Choroid plexus epithelial cell (primary cell): ENCODE data around the gene CNOT1.

Source experiments
- DNase-seq: peaks from one replicate; pipeline ENCODE4 v3.0.0-alpha.2; 2010; ENCODE audit warnings: low read depth
- H3K4me3 ChIP-seq: 2 replicates; pipeline ENCODE4 v1.5.1; 2011; ENCODE audit warnings: low read depth, mild to moderate bottlenecking, control low read depth, low read length, moderate library complexity
- TF ChIP-seq, protein P1 (sequence below): conservative IDR thresholded peaks from 2 replicates; pipeline ENCODE4 v1.5.1; 2011; ENCODE audit warnings: low read depth, mild to moderate bottlenecking, control low read depth, inconsistent platforms, low read length, moderate library complexity

The CNOT1 gene

GRCh38 chr16:58502217-58502921 is 127.3 kb downstream of the CNOT1 start:
- no peak overlapping the region for H3K4me3 ChIP-seq
- DNase-seq: no peak
- TF ChIP-seq, protein P1, sequence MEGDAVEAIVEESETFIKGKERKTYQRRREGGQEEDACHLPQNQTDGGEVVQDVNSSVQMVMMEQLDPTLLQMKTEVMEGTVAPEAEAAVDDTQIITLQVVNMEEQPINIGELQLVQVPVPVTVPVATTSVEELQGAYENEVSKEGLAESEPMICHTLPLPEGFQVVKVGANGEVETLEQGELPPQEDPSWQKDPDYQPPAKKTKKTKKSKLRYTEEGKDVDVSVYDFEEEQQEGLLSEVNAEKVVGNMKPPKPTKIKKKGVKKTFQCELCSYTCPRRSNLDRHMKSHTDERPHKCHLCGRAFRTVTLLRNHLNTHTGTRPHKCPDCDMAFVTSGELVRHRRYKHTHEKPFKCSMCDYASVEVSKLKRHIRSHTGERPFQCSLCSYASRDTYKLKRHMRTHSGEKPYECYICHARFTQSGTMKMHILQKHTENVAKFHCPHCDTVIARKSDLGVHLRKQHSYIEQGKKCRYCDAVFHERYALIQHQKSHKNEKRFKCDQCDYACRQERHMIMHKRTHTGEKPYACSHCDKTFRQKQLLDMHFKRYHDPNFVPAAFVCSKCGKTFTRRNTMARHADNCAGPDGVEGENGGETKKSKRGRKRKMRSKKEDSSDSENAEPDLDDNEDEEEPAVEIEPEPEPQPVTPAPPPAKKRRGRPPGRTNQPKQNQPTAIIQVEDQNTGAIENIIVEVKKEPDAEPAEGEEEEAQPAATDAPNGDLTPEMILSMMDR: no peak

GRCh38 chr16:58501242-58502131 is 128.1 kb downstream of the CNOT1 start:
- DNase-seq: no peak
- TF ChIP-seq, protein P1: no peak
- H3K4me3 ChIP-seq: peak overlapping the region; percentile 54

DNA sequence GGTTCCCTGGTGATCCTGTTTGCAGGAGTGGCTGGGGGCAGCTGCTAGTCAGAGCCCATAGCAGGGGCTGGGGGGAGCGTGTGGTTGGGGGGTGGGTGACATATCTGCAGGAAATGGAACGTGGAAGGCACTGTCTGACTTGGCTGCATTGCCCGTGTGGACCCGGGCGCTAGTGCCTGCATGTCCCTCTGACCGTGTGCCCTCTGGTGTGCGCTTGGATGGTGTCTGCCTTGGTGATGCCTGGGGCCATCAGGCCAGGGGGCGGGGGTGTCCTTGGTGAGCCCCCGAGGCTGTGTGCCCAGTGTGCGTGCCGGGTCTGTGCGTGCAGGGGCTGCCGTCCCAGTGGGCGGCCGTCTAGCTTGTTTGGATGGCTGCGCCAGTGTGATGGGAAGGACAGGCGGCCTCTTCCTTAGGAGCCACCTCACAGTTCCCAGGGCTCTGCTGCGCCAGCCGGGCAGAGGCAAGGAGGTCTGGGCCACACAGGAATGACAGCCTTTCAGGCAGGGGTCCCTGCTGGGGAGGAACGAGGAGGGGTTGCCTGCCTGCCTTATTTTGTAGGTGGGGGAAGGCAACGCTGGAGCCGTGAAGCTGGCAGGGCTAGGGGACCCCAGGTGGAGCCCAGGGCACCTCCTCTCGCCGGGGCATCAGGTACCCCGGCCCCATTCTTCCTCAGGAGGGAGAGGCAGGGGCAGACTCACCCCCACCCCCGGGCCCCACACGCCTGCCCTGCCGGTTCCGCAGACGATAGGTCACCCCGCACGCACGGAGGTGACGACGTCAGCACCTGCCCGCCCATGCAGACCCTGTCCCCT is 129.0 kb downstream of the CNOT1 start:
- peak overlapping the region; percentile 54 for H3K4me3 ChIP-seq
- TF ChIP-seq, protein P1: no peak
- DNase-seq: no peak

GRCh38 chr16:58499615-58500351 is 129.8 kb downstream of the CNOT1 start, which contains the start of gene NDRG4:
Gene NDRG4 (plus strand): TSS chr16:58500143. CDS start chr16:58500249, 106 bp downstream.
- DNase-seq: peak; percentile 88
- peak within 1 kb of the TSS; percentile 54 for H3K4me3 ChIP-seq
- TF ChIP-seq, protein P1: no peak

GRCh38 chr16:58499092-58499511 is 130.5 kb downstream of the CNOT1 start:
- TF ChIP-seq, protein P1: no peak
- no peak overlapping the region for H3K4me3 ChIP-seq
- no peak for DNase-seq
